Fibroblast of the aortic adventitia (primary cell): ENCODE results near the gene PLA2G2F. TPM values are rescaled to one million over a fixed set of nuclear protein-coding genes. Genes with fewer than 3 reads are reported as not detected.

Source experiments
- DNase-seq: peaks from one replicate; pipeline ENCODE4 v3.0.0-alpha.2; 2010; ENCODE audit warnings: low read depth
- H3K4me3 ChIP-seq: 2 replicates; pipeline ENCODE4 v1.5.1; 2011; ENCODE audit warnings: low read depth, mild to moderate bottlenecking, control low read depth, low read length, moderate library complexity
- total RNA-seq: library from RNA; depleted of rRNA; stranded (reverse); fragments of >200 nt; gene quantifications from 2 replicates; pipeline ENCODE4 v1.2.3, GENCODE V29; 2012; ENCODE audit warnings: low replicate concordance
- TF ChIP-seq, protein P1 (sequence below): IDR thresholded peaks from 2 replicates; pipeline ENCODE4 v1.5.1; 2011; ENCODE audit warnings: mild to moderate bottlenecking, low read length, control low read depth, inconsistent platforms; ENCODE audit not compliant: insufficient read depth

Gene PLA2G2F
- total RNA-seq, 1 donor, result not detected

DNA sequence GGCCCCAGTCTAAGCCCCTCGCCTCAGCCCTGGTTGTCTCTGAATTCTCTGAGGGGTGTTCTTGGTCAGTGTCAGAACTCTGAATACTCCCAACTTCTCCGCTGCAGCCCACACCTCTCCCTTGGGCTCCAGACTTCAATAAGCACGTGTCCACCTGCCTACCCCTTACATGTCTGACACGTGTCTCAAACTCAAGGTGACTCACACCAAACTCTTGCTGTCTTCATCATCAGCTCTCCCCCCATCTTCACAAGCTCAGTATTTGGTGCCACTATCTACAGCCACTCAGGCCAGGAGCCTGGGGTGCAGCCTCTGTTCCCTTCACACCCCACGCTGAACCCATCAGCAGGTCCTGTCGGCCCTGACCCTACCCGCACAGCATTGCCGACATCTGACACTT, 28.0 kb downstream of the PLA2G2F start:
- DNase-seq, result no peak
- TF ChIP-seq, protein P1, sequence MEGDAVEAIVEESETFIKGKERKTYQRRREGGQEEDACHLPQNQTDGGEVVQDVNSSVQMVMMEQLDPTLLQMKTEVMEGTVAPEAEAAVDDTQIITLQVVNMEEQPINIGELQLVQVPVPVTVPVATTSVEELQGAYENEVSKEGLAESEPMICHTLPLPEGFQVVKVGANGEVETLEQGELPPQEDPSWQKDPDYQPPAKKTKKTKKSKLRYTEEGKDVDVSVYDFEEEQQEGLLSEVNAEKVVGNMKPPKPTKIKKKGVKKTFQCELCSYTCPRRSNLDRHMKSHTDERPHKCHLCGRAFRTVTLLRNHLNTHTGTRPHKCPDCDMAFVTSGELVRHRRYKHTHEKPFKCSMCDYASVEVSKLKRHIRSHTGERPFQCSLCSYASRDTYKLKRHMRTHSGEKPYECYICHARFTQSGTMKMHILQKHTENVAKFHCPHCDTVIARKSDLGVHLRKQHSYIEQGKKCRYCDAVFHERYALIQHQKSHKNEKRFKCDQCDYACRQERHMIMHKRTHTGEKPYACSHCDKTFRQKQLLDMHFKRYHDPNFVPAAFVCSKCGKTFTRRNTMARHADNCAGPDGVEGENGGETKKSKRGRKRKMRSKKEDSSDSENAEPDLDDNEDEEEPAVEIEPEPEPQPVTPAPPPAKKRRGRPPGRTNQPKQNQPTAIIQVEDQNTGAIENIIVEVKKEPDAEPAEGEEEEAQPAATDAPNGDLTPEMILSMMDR, result no peak
- no peak overlapping the region for H3K4me3 ChIP-seq

DNA sequence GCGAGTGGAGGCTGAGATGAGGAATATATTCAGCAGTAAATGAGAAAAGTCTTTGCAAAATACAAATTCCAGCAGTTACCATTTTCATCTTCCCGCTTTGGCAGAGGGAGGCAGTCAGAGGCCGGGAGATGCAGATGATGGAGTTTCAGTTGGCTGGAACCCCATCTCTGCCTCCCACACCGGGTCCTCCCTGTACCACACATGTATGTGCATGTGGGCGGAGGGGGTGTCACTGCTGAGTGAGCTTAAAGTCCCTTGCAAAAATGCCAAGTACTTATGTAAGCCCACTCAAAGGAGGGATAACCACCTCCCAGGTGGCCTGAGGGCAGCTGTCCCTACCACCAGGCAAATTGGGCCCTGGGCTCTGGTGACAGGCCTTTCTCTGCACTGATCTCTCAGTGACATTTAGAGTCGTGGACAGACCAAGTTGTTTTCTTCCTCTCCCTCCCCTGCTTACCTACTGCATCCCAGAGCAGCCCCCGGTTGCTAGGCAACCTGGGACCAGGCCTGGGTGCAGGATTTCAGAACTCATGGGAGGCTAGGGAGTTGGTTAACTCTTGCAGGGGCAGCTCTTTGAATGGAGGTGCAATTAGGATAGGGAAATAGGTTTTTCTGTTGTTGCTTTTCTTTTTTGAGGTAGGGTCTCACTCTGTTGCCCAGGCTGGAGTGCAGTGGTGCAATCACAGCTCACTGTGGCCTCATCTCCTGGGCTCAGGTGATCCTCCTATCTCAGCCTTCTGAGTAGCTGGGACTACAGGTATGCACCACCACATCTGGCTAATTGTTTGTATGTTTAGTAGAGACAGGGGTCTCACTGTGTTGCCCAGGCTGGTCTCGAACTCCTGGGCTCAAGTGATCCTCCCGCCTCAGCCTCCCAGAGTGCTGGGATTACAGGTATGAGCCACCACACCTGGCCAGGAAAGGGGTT, 29.7 kb downstream of the PLA2G2F start:
- DNase-seq, result no peak
- no peak overlapping the region for H3K4me3 ChIP-seq
- TF ChIP-seq, protein P1, result no peak

GRCh38 chr1:20169932-20170331, 30.8 kb downstream of the PLA2G2F start:
- TF ChIP-seq, protein P1, result no peak
- no peak for DNase-seq
- H3K4me3 ChIP-seq, result no peak overlapping the region

DNA sequence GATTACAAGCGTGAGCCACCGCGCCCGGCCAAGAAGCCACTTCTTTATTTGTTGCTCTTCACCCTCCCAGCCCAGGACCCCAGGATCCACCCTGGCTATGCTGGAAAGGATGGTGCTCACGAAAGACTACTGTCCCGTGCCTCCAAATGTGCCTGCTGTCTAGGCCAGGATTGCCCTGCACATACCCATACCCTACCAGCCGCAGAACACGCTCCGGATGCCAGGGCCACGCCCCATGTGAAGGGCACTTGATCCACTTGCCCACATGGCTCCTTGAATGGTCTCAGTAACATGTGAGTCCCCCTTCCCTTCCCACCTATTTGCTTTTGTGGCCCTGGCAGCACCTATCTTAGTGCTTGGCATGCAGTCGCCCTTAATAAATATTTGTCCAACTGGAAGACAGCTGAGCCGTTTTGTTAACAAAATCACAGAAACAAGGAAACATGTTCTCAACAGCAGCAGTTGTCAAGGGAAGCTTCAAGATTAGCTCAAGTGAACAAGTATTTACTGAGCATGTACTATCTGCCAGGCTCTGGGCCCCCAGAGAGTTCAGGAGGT, 33.0 kb downstream of the PLA2G2F start:
- H3K4me3 ChIP-seq, result no peak overlapping the region
- TF ChIP-seq, protein P1, result no peak
- DNase-seq, result no peak

GRCh38 chr1:20174937-20175666, 36.0 kb downstream of the PLA2G2F start:
- H3K4me3 ChIP-seq, result no peak overlapping the region
- TF ChIP-seq, protein P1, result no peak
- no peak for DNase-seq

DNA sequence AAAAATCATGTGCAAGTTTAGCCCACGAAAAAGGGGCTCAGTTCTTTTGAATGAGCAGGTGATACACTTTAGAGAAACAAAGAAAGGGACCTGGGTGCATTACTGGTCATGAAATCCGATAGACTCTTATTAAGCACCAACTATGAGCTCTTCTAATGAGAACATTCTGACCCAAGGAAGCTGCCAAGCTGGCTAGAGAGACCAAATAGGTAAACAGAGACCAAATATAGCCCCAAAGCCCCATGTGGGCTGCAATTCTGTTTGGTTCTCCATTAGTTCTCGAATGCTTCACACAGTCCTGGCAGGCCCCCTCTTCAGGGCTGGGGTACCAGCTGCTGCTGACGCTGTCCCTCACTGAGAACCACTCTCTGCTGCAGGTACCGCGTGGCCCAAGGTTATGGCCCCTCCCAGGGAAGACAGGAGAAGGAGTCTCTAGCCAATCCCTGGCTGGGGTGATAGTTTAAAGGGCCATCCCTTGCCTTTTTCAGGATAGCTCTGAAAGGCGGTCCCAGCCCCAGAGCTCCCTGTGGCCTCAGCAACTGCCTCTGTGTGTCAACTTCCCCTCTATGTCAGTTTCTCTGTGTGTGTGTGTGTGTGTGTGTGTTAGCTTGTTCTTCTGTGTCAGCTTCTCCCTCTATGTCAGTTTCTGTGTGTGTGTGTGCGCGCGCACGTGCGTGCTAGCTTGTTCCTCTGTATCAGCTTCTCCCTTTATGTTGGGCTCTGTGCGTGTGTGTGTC, 39.7 kb downstream of the PLA2G2F start:
- no peak for DNase-seq
- TF ChIP-seq, protein P1, result no peak
- no peak overlapping the region for H3K4me3 ChIP-seq
